Keratinocyte (primary cell): ENCODE measurements around the gene MAPT. TPM values are rescaled to one million over a fixed set of nuclear protein-coding genes. Genes with fewer than 3 reads are reported as not detected.

Experiments
- DNase-seq: peaks from one replicate; pipeline ENCODE4 v3.0.0-alpha.2; 2011; ENCODE audit warnings: low read depth, missing footprints, low spot score
- FAIRE-seq: peaks from 2 replicates; lab custom pipeline; 2011; peaks lifted over from hg19 to GRCh38; lab: Jason Lieb, UNC
- H2AFZ ChIP-seq: 2 replicates; pipeline ENCODE4 v1.6.0; 2012; ENCODE audit warnings: low read length, control low read depth, inconsistent platforms; ENCODE audit not compliant: control insufficient read depth
- H3K27ac ChIP-seq: 2 replicates; pipeline ENCODE4 v1.5.1; 2011; ENCODE audit warnings: low read length; ENCODE audit not compliant: control insufficient read depth, insufficient read depth
- H3K27me3 ChIP-seq: 3 replicates; pipeline ENCODE4 v1.6.0; 2011; ENCODE audit warnings: low read length; ENCODE audit not compliant: control insufficient read depth, insufficient read depth; ENCODE audit errors: extremely low read depth
- H3K36me3 ChIP-seq, 2 experiments: 2 replicates in 1 of 2; 3 replicates in 1 of 2; pipeline ENCODE4 v1.5.1; 2011; ENCODE audit warnings: low read length in 2 of 2, mild to moderate bottlenecking in 1 of 2; ENCODE audit not compliant: control insufficient read depth in 2 of 2, insufficient read depth in 2 of 2; ENCODE audit errors: extremely low read depth in 1 of 2
- H3K4me1 ChIP-seq: 3 replicates; pipeline ENCODE4 v1.5.1; 2011; ENCODE audit warnings: low read length; ENCODE audit not compliant: control insufficient read depth, insufficient read depth; ENCODE audit errors: extremely low read depth
- H3K4me2 ChIP-seq: 3 replicates; pipeline ENCODE4 v1.6.0; 2011; ENCODE audit warnings: low read depth, low read length; ENCODE audit not compliant: control insufficient read depth, insufficient read depth; ENCODE audit errors: extremely low read depth
- H3K4me3 ChIP-seq, 3 experiments: fragments of 200-600 bp in 1 of 3; sonication (generic) in 1 of 3; 2 replicates in 2 of 3; 3 replicates in 1 of 3; pipeline ENCODE4 v1.5.1; 2011 to 2016; ENCODE audit warnings: low read length in 3 of 3, mild to moderate bottlenecking in 3 of 3, control low read depth in 2 of 3, inconsistent platforms in 1 of 3, low read depth in 1 of 3, mixed read lengths in 1 of 3, mixed run types in 1 of 3, moderate library complexity in 1 of 3; ENCODE audit not compliant: control insufficient read depth in 2 of 3, insufficient read depth in 2 of 3; ENCODE audit errors: extremely low read depth in 1 of 3
- H3K79me2 ChIP-seq: 2 replicates; pipeline ENCODE4 v1.6.0; 2012; ENCODE audit warnings: low read length; ENCODE audit not compliant: control insufficient read depth, insufficient read depth
- H3K9ac ChIP-seq: 3 replicates; pipeline ENCODE4 v1.6.0; 2011; ENCODE audit warnings: low read length; ENCODE audit not compliant: control insufficient read depth, insufficient read depth; ENCODE audit errors: extremely low read depth
- H3K9me1 ChIP-seq: 3 replicates; pipeline ENCODE4 v1.6.0; 2011; ENCODE audit warnings: low read length; ENCODE audit not compliant: control insufficient read depth, insufficient read depth; ENCODE audit errors: extremely low read depth
- H3K9me3 ChIP-seq: 2 replicates; pipeline ENCODE4 v1.5.1; 2012; ENCODE audit warnings: low read depth, low read length; ENCODE audit not compliant: control insufficient read depth
- H4K20me1 ChIP-seq: 3 replicates; pipeline ENCODE4 v1.6.0; 2011; ENCODE audit warnings: low read length; ENCODE audit not compliant: control insufficient read depth, insufficient read depth; ENCODE audit errors: extremely low read depth
- EZH2 ChIP-seq: IDR thresholded peaks from one replicate; pipeline ENCODE4 v1.6.1; 2012; ENCODE audit warnings: inconsistent platforms, mild to moderate bottlenecking, low read length, moderate library complexity
- dilution Hi-C: fragments of 300-500 bp; cut with MboI; formaldehyde crosslinking; loops from one replicate; pipeline ENCODE4 v1.7.0; 2020; ENCODE audit warnings: low sequenced_read_pairs; ENCODE audit not compliant: extremely low pct_ligation_motif_present
- polyA plus RNA-seq, 5 experiments: library from polyadenylated mRNA; depleted of rRNA in 3 of 5; stranded (reverse) in 3 of 5; stranded (forward) in 1 of 5; unstranded in 1 of 5; fragments of >200 nt; gene quantifications; 1 replicate in 1 of 5; 2 replicates in 3 of 5; 3 replicates in 1 of 5; pipeline versions ENCODE4 v1.2.1 to v1.2.3, GENCODE V29; 2011 to 2012; ENCODE audit warnings: missing spikeins in 2 of 5, low read depth in 1 of 5, low replicate concordance in 1 of 5
- TF ChIP-seq, protein P1 (sequence below), 3 experiments: IDR thresholded peaks in 1 of 3; conservative IDR thresholded peaks in 1 of 3; optimal IDR thresholded peaks in 1 of 3; 2 replicates in 2 of 3; 3 replicates in 1 of 3; pipeline versions ENCODE3 to v1.5.1; 2011; ENCODE audit warnings: low read length in 3 of 3, mild to moderate bottlenecking in 3 of 3, moderate library complexity in 2 of 3, control low read depth in 1 of 3, inconsistent platforms in 1 of 3; ENCODE audit not compliant: insufficient read depth in 2 of 3; ENCODE audit errors: extremely low read depth in 1 of 3

The MAPT gene
- polyA plus RNA-seq, 1 donor (not counting 4 experiments of a cell fraction or from before 2014, with no cell fraction given), result 0.08 TPM

DNA sequence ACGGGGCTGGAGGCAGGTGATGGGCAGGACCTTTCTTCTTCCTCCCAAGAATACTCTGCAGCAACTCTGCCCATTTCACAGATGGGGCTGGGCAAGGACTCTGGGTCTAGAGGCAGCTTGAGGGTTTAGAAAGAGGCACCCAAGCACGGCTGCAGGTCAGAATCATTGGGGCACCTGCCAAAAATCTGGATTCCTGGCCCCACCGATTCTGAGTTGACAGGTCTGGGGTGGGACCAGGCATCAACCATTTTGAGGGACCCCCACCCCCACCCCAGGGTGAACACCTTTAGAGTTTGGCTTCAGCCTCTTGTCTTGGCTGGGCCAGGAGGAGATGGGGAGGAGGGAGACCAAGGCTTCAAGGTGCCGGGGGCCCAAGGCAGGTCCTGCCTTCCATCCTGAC is 44.3 kb upstream of the MAPT start:
- dilution Hi-C loops, result loop anchor here (25.0 kb wide), 1 partner anchor 213 kb away; no protein-coding TSS in a partner anchor
- no peaks in the 10 kb centered on the region for H3K9me1 ChIP-seq
- no peak overlapping the region for H3K4me2 ChIP-seq
- no peak for FAIRE-seq
- H4K20me1 ChIP-seq, result no peaks in the 10 kb centered on the region
- TF ChIP-seq, protein P1, sequence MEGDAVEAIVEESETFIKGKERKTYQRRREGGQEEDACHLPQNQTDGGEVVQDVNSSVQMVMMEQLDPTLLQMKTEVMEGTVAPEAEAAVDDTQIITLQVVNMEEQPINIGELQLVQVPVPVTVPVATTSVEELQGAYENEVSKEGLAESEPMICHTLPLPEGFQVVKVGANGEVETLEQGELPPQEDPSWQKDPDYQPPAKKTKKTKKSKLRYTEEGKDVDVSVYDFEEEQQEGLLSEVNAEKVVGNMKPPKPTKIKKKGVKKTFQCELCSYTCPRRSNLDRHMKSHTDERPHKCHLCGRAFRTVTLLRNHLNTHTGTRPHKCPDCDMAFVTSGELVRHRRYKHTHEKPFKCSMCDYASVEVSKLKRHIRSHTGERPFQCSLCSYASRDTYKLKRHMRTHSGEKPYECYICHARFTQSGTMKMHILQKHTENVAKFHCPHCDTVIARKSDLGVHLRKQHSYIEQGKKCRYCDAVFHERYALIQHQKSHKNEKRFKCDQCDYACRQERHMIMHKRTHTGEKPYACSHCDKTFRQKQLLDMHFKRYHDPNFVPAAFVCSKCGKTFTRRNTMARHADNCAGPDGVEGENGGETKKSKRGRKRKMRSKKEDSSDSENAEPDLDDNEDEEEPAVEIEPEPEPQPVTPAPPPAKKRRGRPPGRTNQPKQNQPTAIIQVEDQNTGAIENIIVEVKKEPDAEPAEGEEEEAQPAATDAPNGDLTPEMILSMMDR (optimal IDR thresholded peaks at IDR 0.05 in 1 of 3, IDR thresholded peaks at IDR 0.05 in 1 of 3, conservative IDR thresholded peaks at IDR 0.05 in 1 of 3; ENCODE audit: extremely low read depth in 1 of 3, insufficient read depth in 2 of 3, low read length in 3 of 3), result no peak
- no peak for TF ChIP-seq EZH2
- no peak overlapping the region for H2AFZ ChIP-seq
- H3K36me3 ChIP-seq, result no peaks in the 10 kb centered on the region
- H3K27me3 ChIP-seq, result no peaks in the 10 kb centered on the region
- H3K4me3 ChIP-seq, result no peak overlapping the region
- no peaks in the 10 kb centered on the region for H3K79me2 ChIP-seq
- H3K9me3 ChIP-seq, result no peaks in the 10 kb centered on the region
- no peak for DNase-seq
- no peak overlapping the region for H3K27ac ChIP-seq
- no peaks in the 10 kb centered on the region for H3K4me1 ChIP-seq
- no peak overlapping the region for H3K9ac ChIP-seq

DNA sequence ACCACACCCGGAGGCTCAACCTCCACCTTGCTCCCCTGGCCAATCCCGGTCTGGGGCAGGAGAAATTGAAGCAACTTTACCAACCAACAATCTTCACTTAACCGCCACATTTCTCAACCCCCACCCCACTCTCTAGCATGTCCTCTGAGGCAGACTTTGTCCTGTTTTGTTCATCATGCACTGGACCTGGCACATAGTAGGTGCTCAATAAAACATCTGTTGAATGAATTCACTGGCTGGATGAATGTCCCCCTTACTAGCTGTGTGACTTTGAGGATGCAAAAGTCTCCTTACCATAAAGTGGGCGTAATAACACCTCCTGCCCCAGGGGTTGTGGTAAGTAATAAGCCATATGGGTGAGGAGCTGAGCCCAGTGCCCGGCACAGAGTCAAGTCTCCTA is 43.9 kb upstream of the MAPT start:
- dilution Hi-C loops, result loop anchor here (25.0 kb wide), 1 partner anchor 213 kb away; no protein-coding TSS in a partner anchor
- H3K27me3 ChIP-seq, result no peaks in the 10 kb centered on the region
- H3K9me3 ChIP-seq, result no peaks in the 10 kb centered on the region
- no peaks in the 10 kb centered on the region for H4K20me1 ChIP-seq
- no peak overlapping the region for H2AFZ ChIP-seq
- H3K27ac ChIP-seq, result no peak overlapping the region
- no peak overlapping the region for H3K4me3 ChIP-seq
- DNase-seq (no peak), FAIRE-seq (no peak)
- H3K79me2 ChIP-seq, result no peaks in the 10 kb centered on the region
- H3K4me1 ChIP-seq, result no peaks in the 10 kb centered on the region
- H3K36me3 ChIP-seq, result no peaks in the 10 kb centered on the region
- H3K9ac ChIP-seq, result no peak overlapping the region
- H3K4me2 ChIP-seq, result no peak overlapping the region
- H3K9me1 ChIP-seq, result no peaks in the 10 kb centered on the region
- TF ChIP-seq EZH2, result no peak
- TF ChIP-seq, protein P1 (optimal IDR thresholded peaks at IDR 0.05 in 1 of 3, IDR thresholded peaks at IDR 0.05 in 1 of 3, conservative IDR thresholded peaks at IDR 0.05 in 1 of 3; ENCODE audit: extremely low read depth in 1 of 3, insufficient read depth in 2 of 3, low read length in 3 of 3), result no peak
